ENCODE results near the gene ATP2A3.

- TF ChIP-seq TCF4 (CRISPR knock-in tag; IDR thresholded peaks at IDR 0.05; ENCODE audit: borderline replicate concordance) (no peak), PATZ1 (CRISPR knock-in tag; IDR thresholded peaks at IDR 0.05; ENCODE audit: borderline replicate concordance) (no peak), GLIS3 (CRISPR knock-in tag; IDR thresholded peaks at IDR 0.05) (no peak)
Measured at GRCh38 chr17:3913531-3914311, 50.5 kb downstream of the ATP2A3 start.

Data from SK-N-SH treated with all-trans-retinoic acid at 6 μM for 48 hours (cell line).